GM19467 (cell line): ENCODE results near the gene PRDX1.
"Not testable (repeated sequence)": the region's sequence is repeated elsewhere in the genome, so short reads cannot be mapped to it uniquely, and the experiment has no call there.

ENCODE experiments used
- ATAC-seq: cut with Tn5 transposase; IDR thresholded peaks from one replicate; pipeline ENCODE4 v1.9.1; 2021; ENCODE audit warnings: mild to moderate bottlenecking, moderate library complexity; ENCODE audit not compliant: unreplicated experiment

The PRDX1 gene

DNA sequence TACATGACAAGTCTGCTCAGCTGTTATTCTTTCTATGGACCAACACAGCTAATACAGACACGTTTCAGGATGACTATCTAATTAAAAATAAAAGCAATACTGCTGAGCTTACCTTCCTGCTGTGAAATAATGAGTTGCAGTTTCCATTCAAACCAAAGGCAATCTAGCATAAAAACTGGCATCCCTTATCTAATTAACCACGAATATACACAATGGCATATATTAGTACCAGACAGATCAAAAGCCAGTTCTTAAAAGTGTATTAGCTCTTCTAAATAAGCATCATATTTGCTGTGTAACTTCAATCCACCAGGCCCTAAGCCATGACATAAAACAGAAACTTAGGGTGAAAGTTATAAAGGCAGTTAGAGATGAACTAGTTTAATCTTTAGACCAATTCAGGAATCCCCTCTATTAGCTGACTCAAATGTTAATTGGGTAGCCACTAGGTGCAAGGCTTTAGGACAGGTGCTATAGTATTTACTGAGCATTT is 51.3 kb downstream of the PRDX1 start:
- no peak for ATAC-seq

DNA sequence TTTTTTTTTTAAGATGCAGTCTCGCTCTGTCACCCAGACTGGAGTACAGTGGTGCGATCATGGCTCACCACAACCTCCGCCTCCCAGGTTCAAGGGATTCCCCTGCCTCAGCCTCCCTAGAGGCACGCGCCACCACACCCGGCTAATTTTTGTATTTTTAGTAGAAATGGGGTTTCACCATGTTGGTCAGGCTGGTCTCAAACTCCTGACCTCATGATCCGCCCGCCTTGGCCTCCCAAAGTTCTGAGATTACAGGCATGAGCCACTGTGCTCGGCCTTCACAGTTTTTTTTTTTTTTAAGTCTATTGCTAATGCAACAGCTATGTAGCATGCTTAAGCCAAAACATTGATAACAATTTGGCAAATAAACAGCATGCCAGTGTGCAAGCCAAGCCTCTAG is 54.3 kb downstream of the PRDX1 start:
- not testable (repeated sequence) for ATAC-seq

GRCh38 chr1:45465277-45465676 is 56.4 kb downstream of the PRDX1 start:
- ATAC-seq, result no peak
